ENCODE data around the gene KRT79.
"Not testable (repeated sequence)": the region's sequence is repeated elsewhere in the genome, so short reads cannot be mapped to it uniquely, and the experiment has no call there.

Gene KRT79

DNA sequence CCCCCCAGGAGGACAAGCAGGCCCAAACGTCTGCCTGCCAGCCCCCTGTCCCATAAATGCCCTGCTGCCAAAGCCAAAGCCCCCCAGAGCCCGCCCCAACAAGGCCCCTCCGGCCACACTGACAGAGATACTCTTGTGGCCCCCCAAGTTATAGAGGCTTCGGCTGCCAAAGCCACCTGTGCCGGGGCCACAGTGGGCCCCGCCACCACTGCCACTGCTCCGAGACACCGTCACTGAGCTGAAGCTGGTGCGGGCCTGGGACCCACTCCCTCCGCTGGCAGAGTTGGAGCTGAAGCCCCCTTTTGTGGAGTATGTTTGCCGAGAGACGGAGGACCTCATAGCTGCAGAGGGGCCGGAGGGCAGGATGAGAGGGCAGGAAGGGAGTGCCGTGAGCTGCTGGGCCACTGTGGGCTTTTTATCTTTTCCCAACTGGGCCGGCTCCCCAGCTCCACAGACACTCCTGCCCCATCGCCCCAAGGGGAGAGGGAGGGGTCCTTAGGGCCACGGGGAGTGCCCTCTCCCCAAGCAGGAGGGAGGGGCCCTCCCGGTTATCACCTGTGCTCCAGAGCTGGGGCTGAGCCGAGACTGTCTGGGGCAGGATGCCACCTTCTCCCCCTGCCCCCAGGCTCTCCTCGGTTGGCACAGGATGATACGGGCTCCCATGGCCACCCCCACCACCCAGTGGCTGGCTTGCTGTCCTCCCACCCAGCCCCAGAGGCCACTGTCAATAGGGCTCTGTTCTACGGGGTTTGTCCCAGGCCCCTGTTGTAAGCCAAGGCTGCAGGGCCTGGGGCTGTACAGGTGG, at the start of gene KRT79:
Gene KRT79, minus strand, starts transcription at position 390 of the 805 bp plus-strand sequence. Its CDS starts 51 bp downstream, at position 339.
- in situ Hi-C loops (cut with HindIII; ENCODE audit: low pct_unique_long_range_greater_than_20kb, low sequenced_read_pairs): no loop called here
- no peak for TF ChIP-seq JUND (IDR thresholded peaks at IDR 0.05; ENCODE audit: low read depth)
- no peak for DNase-seq (ENCODE audit: low read depth in 1 of 2, low spot score in 1 of 2)

- DNase-seq (ENCODE audit: low read depth in 1 of 2, low spot score in 1 of 2); in situ Hi-C loops (cut with HindIII; ENCODE audit: low pct_unique_long_range_greater_than_20kb, low sequenced_read_pairs): not testable (repeated sequence)
Observed at GRCh38 chr12:52880499-52880898, 46.4 kb upstream of the KRT79 start.

- peak; percentile 92 to 94 for DNase-seq (ENCODE audit: low read depth in 1 of 2, low spot score in 1 of 2)
- TF ChIP-seq JUND (IDR thresholded peaks at IDR 0.05; ENCODE audit: low read depth): no peak
- in situ Hi-C loops (cut with HindIII; ENCODE audit: low pct_unique_long_range_greater_than_20kb, low sequenced_read_pairs): no loop called here
Observed at GRCh38 chr12:52879394-52880351, 45.6 kb upstream of the KRT79 start.

- in situ Hi-C loops (cut with HindIII; ENCODE audit: low pct_unique_long_range_greater_than_20kb, low sequenced_read_pairs): no loop called here
- no peak for DNase-seq (ENCODE audit: low read depth in 1 of 2, low spot score in 1 of 2)
- no peak for TF ChIP-seq JUND (IDR thresholded peaks at IDR 0.05; ENCODE audit: low read depth)
Observed at GRCh38 chr12:52878507-52879393, 44.6 kb upstream of the KRT79 start.

DNA sequence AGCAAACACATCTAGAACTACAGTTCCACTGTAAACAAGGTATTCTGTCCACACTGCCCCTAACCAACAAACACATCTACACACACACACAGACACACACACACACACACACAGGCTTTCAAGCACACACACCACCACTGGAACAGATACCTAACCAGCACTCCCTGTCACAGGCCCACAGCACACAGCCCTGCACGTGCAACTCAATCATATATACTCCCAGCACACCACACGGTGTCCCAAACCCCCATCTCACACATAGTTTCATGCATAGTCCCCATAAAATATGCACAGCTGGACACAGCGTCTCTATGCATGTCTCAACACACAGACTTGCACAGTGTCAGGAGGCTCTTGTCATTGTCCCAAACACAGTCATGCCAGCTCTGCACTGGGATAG, 43.1 kb upstream of the KRT79 start:
- no peak for TF ChIP-seq JUND (IDR thresholded peaks at IDR 0.05; ENCODE audit: low read depth)
- in situ Hi-C loops (cut with HindIII; ENCODE audit: low pct_unique_long_range_greater_than_20kb, low sequenced_read_pairs): no loop called here
- DNase-seq (ENCODE audit: low read depth in 1 of 2, low spot score in 1 of 2): no peak

DNA sequence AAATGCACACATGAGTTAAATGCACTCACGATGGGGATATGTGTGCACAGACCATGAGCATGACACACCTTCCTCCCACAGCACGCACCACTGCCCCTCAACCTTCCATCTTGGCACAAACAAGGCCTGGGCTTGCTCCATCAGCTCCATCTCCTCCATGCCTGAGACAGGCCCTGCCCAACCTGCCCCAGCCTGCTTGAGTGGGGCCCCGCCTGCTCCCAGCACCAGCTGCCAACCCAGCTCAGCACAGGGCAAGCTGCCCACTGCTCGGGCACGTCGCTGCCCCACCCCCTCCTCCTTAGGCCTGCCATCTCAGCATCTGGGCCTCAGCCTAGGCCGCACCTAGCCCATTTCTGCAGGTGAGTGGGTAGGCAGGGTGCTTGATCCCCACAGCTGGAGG, 42.3 kb upstream of the KRT79 start:
- in situ Hi-C loops (cut with HindIII; ENCODE audit: low pct_unique_long_range_greater_than_20kb, low sequenced_read_pairs): no loop called here
- DNase-seq (ENCODE audit: low read depth in 1 of 2, low spot score in 1 of 2): no peak
- TF ChIP-seq JUND (IDR thresholded peaks at IDR 0.05; ENCODE audit: low read depth): no peak

- DNase-seq (ENCODE audit: low read depth in 1 of 2, low spot score in 1 of 2): no peak
- no peak for TF ChIP-seq JUND (IDR thresholded peaks at IDR 0.05; ENCODE audit: low read depth)
- in situ Hi-C loops (cut with HindIII; ENCODE audit: low pct_unique_long_range_greater_than_20kb, low sequenced_read_pairs): no loop called here
Observed at GRCh38 chr12:52874573-52875435, 40.7 kb upstream of the KRT79 start.

DNA sequence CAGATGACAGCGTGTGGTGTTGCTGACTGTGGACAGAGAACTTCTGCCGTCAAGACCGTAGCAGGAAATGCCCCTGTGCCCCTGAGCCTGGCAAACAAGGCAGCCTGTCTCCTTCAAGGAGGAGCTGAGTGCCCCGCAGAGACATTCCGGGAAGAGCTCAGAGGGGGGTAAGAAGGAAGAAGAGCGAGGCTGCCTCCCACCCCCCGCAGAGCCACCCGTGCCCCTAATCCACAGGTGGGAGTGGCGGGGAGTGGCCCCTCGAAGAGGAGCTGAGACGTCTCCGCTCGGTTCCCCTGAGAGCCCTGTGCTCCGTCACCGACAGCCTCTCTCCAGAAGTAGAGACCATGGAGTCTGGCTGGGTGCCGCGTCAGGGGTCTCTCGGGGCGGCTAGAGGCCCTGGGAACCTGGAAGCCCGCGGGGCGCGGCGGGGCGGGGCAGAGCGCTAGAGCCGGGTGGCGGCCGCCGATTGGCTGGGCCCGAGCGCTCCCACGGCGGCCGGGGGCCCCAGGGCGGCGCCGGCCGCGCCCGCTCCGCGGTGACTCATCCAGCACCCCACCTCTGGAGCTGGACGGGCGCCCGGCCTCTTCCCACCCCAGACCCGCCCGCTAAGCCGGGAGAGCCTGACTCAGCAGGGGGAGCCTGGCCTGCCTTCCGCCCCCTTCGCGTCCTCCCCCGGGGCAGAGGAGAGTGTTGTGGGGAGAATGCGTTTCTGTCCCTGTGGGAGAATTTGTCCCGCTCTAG, 39.9 kb upstream of the KRT79 start:
- DNase-seq (ENCODE audit: low read depth in 1 of 2, low spot score in 1 of 2): no peak
- no peak for TF ChIP-seq JUND (IDR thresholded peaks at IDR 0.05; ENCODE audit: low read depth)
- in situ Hi-C loops (cut with HindIII; ENCODE audit: low pct_unique_long_range_greater_than_20kb, low sequenced_read_pairs): no loop called here

DNA sequence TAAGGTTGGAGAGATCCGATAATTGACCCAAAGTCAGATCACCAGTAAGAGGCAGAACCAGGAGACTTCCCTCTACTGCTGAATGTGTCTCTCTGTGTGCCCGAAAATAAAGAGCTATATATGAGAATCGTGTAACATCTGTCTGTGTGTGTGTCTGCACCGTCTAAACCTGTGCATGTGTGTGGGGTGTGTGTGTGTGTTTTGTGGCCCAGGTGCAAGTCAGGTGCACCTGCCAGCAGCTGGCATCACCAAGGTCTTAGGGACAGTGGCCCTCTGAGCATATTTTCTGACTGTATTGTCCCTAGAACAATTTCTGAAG, 39.4 kb upstream of the KRT79 start:
- DNase-seq (ENCODE audit: low read depth in 1 of 2, low spot score in 1 of 2): no peak
- no peak for TF ChIP-seq JUND (IDR thresholded peaks at IDR 0.05; ENCODE audit: low read depth)
- in situ Hi-C loops (cut with HindIII; ENCODE audit: low pct_unique_long_range_greater_than_20kb, low sequenced_read_pairs): no loop called here

GRCh38 chr12:52872644-52873389, 38.7 kb upstream of the KRT79 start:
- in situ Hi-C loops (cut with HindIII; ENCODE audit: low pct_unique_long_range_greater_than_20kb, low sequenced_read_pairs): no loop called here
- TF ChIP-seq JUND (IDR thresholded peaks at IDR 0.05; ENCODE audit: low read depth): no peak
- DNase-seq (ENCODE audit: low read depth in 1 of 2, low spot score in 1 of 2): no peak
